GM13977 (cell line): ENCODE data around the gene NTN4.
A peak's percentile ranks its signal among the peaks of the same experiment; 100 is the strongest.

Experiments used
- DNase-seq: peaks from one replicate; pipeline ENCODE4 v3.0.0; 2012; ENCODE audit warnings: low spot score
- CTCF ChIP-seq: IDR thresholded peaks from 2 replicates; pipeline ENCODE4 v1.5.1; 2012; ENCODE audit warnings: mild to moderate bottlenecking, control low read depth; ENCODE audit not compliant: insufficient read depth; ENCODE audit errors: extremely low read depth, missing control alignments
- in situ Hi-C: fragments of 300-500 bp; cut with MboI; formaldehyde crosslinking; loops from one replicate; pipeline ENCODE4 v1.12.0; 2022; ENCODE audit warnings: low sequenced_read_pairs, low pct_unique_long_range_greater_than_20kb, mixed read lengths, inconsistent platforms; ENCODE audit not compliant: unreplicated experiment

NTN4 gene

DNA sequence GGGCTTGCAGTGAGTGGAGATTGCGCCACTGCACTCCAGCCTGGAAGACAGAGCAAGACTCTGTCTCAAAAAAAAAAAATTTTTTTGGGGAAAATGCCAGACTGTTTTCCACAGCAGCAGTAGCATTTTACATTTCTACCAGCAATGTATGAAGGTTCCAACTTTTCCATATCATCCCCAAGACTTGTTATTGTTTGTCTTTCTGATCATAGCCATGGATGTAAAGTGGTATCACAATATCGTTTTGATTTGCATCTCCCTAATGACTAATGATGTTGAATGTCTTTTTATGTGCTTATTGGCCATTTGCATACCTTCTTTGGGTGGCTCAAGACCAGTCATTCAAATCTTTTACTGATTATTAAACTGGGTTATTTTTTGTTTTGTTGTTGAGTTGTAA, 63.7 kb downstream of the NTN4 start:
- DNase-seq, result no peak
- in situ Hi-C loops, result no loop called here
- TF ChIP-seq CTCF, result no peak

DNA sequence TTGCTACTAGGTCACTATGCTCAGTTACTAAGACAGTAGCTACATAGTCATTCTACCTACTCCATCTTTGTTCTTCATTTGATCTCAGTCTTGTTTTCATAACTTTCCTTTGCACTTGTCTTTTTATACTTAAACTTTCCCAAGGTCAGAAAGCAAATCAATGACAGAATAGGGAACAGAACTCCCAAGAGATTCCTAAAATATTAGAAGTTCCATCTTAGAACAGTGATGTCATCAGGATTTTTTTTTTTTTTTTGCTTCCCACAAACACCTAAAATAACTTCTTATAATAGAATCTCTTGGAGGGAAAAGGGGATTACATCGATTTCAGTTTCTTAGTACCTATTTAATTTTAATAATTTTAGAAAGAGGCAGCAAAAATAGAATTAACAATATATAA, 65.8 kb downstream of the NTN4 start:
- DNase-seq, result no peak
- no peak for TF ChIP-seq CTCF
- in situ Hi-C loops, result no loop called here

- in situ Hi-C loops, result no loop called here
- no peak for TF ChIP-seq CTCF
- DNase-seq, result no peak
These were observed 66.7 kb downstream of the NTN4 start for GRCh38 chr12:95723693-95724384.

- in situ Hi-C loops, result no loop called here
These were observed 69.2 kb downstream of the NTN4 start for GRCh38 chr12:95721320-95721719.

GRCh38 chr12:95720146-95720545, 70.4 kb downstream of the NTN4 start:
- no peak for TF ChIP-seq CTCF
- in situ Hi-C loops, result no loop called here
- no peak for DNase-seq

More at GRCh38 chr12:95721320-95721719, 69.2 kb downstream of the NTN4 start:
- DNase-seq, result no peak
- peak; percentile 17 for TF ChIP-seq CTCF

DNA sequence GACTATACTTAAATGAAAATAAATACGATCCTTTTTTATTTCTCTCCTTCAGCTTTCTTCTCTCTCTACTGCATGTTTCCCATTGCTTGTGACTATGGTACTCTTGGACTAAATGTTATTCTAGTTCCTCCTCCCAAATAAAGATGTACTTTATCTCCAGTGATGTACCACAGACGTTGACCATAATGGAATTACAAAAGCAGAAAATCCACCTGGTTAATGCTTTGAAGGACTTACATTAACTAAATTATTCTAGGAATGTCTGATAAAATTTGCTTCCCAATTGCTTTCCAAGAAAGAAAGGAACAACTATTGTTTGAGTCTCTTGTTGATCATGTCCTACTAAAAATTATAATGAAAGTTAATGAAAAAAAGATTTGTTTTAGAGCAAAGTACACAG, 71.8 kb downstream of the NTN4 start:
- no peak for TF ChIP-seq CTCF
- no peak for DNase-seq
- in situ Hi-C loops, result no loop called here
